HG02571 (cell line): Measurements from ENCODE around the gene CALCA.
"Not testable (repeated sequence)": the region's sequence is repeated elsewhere in the genome, so short reads cannot be mapped to it uniquely, and the experiment has no call there.

Experiments
- ATAC-seq: cut with Tn5 transposase; IDR thresholded peaks from one replicate; pipeline ENCODE4 v1.9.1; 2021; ENCODE audit warnings: mild to moderate bottlenecking, moderate library complexity; ENCODE audit not compliant: unreplicated experiment

The CALCA gene, protein sequence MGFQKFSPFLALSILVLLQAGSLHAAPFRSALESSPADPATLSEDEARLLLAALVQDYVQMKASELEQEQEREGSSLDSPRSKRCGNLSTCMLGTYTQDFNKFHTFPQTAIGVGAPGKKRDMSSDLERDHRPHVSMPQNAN

DNA sequence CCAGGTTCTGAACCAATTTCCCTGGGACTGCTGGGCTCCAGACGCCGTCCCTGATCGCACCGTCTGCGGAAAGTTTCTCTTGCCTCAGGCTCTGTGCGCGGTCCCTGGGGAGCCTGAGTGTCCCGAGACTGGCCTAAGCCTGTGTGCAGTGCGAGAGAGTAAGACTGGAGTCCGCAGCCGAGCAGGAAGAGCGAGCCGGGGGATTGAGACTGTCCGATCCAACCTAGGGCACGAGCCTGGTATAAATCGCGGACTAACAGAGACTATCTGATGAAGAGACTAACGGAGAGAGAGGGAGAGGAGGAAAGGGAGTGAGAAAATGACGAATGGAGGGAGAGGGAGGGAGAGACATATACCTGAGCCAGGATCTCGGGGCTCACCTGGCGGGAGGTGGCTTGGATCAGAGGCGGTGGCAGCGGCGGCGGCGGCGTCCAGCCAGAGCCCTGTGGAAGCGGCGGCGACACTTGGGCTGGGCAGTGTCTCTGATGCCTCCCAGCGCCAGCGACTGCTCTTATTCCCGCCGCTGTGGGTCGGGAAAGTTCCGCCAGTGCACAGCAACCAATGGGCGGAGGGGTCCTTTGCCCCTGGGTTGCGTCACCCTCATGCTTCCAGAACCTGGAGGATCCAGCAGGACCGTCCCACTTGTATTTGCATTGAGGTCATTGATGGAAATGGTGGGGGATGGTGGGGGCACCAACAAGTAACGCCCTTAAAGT lies at the start of gene CALCA:
CALCA (minus strand) TSS at position 487 of the 716 bp plus-strand sequence. CDS start 1,159 bp downstream, outside the sequence.
- ATAC-seq: no peak

DNA sequence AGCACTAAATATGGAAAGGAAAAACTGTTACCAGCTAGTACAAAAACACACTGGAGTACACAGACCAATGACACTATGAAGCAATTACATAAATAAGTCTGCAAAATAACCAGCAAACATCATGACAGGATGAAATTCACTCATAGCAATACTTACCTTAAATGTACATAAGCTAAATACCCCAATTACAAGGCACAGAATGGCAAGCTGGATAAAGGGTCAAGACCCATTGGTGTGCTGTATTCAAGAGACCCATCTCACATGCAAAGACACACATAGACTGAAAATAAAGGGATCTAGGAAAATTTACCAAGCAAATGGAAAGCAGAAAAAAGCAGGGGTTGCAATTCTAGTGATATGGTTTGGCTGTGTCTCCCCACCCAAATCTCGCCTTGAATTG lies 44.0 kb upstream of the CALCA start:
- no peak for ATAC-seq

DNA sequence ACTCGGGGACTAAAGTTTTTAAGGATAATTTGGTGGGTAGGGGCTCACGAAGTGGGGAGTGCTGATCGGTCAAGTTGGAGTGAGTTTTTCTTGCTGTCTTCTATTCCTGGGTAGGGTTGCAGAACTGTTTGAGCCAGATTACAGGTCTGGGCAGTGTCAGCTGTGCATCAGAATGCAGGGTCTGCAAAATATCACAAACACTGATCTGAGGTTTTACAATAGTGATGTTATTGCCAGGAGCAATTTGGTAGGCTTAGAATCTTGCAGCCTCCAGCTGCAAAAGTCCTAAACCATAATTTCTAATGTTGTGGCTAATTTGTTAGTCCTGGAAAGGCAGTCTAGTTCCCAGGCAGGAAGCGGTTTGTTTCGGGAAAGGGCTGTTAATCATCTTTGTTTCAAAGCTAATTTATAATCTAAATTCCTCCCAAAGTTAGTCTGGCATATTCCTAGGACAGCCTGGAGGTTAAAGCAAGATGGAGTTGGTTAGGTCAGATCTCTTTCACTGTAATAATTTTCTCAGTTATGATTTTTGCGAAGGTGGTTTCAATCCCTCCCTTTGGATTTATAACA lies 39.7 kb upstream of the CALCA start:
- no peak for ATAC-seq

DNA sequence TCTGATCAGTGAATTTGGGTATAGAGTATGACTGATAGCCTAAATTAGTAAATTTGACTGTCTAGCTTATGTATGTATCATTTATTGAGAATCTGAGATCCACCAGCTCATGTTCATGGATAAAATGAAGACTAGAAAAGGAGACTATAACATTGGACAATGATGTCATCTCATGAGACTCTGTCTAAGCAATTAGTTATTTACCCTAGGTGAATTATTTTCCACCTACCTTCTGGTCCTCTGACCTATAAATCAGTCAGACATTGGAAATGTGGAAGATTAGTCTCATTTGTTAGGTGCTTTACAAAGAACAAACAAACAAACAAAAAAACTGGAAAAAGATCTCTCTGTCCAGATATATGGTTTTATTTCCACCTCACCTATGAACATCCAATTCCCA lies 38.7 kb upstream of the CALCA start:
- no peak for ATAC-seq

DNA sequence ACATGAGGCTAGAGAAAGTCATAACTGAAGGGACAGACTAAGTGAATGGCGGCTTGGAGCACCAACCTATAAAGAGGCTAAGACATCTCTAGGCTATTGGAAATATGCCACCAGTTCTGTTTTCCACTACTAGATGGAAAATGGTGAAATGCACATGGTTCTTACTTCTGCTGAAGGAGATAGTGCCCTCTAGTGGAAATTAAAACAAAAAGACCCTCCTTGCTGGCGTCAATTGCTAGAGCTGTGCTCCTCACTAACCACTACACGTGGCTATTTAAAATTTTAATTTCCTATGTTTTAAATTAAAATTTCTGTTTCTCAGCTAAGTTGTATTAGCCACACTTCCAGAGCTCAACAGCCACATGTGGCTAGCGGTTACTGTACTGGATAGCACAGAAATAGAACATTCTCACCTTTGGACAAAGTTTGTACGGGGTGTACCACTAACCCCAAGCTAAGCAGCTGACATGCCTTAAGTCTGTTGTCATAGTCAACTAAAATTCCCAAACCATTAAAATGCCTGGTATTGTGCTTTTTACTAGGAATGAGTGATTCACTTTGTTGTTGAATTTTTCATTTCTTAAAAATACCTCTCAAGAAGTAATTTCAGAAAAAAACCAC lies 34.1 kb upstream of the CALCA start:
- no peak for ATAC-seq

DNA sequence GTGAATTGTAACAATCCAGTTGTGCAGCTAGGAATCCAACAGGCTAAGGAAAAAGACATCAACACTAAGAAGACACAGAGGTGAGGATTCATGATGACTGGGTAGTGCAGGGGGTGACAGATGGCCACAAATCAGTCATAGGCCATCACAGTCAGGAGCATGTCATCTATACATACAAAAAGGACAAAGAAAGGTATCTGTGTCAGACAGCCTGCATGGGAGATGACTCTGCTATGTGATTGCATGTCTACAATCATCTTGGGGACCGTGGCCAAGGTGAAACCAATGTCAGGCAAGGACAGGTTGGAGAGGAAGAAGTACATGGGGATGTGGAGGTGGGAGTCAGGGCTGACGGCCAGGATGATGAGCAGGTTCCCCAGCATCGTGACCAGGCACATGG lies 16.0 kb upstream of the CALCA start:
- not testable (repeated sequence) for ATAC-seq

DNA sequence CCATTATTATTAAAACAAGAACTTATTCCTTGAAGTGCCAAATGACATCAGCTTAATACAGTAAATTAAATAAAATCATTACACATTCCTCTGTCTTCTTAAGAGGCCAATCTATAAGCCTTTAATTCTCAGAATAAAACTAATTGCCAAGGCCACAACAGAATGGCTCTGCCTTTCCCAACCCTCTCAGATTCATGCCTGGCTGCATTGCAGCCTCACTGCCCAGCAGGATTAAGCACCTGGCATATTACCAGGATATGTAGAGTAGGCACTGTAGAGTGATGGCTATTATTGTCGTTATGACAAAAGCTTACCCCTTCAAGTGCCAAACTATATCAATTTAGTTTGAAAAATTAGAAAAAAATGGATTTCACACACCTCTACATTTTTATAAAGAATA lies 9.4 kb upstream of the CALCA start:
- ATAC-seq: no peak

DNA sequence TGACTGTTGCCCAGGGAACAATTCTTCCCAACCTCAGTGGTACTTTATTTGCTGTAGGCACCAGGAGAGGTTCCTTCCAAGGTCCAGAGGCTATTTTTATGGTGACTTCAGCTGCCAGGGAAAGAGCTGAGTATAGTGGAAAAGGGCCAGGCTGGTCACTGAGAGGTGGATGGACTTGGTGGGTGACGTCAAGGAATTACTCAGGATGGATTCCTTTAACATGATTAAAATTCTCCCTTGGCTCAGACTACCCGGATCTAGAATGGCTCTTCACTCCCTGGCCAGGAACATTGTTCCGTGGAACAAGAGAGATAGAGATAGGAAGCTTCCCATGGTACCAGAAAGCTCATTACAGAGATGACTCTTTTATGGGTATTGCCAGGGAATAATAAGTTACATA lies 8.7 kb upstream of the CALCA start:
- ATAC-seq: no peak

DNA sequence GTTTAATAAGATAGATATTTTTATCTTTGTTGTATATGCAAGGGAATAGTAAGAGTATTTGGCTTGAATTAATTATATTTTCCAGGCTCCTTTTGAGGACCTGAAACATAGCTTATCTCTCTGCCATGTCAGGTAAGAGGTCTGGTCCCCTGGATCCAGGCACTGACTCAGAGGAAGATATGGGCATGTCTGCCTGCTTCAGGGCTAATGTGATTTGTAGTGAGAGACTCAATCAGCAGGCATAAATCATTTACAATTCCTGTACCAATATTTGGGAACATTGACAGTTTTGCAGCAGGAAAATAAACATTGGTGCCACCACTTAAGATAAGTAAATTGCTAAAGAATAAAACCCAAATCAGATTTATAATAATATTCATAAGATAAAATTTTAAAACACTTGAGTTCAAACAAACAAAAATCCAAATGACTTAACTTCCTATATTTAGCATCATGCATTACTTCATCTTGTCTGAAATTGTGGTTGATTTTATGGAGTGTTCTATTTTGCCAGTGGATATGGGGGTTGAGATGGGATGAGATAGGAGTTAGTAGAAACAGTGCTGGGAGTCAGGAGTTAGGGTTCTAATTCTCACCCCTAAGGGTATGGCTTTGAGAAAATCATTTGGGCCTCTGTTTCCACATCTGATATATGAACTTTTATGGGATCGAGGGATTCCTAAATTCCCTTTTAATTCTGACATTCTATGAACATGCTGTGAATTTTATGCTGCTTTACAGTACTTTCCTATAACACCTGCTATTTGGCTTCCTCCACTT lies 5.1 kb upstream of the CALCA start:
- no peak for ATAC-seq

DNA sequence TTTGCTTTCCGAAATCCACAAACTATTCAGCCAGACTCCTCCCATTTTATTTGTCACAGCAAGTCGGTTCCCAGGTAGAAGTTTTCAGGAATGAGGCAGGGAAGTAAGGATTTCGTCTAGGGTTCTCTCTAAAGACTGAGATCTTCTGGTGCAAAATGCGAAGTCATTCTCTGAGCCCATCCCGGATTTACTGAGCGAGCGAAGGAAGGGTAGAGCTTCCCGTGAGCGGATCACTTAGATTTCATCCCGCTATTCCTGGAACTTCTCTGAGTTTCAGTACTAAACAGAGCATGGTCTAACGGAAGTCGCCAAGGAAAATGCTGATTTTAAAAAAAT lies 3.1 kb upstream of the CALCA start:
- ATAC-seq: no peak

DNA sequence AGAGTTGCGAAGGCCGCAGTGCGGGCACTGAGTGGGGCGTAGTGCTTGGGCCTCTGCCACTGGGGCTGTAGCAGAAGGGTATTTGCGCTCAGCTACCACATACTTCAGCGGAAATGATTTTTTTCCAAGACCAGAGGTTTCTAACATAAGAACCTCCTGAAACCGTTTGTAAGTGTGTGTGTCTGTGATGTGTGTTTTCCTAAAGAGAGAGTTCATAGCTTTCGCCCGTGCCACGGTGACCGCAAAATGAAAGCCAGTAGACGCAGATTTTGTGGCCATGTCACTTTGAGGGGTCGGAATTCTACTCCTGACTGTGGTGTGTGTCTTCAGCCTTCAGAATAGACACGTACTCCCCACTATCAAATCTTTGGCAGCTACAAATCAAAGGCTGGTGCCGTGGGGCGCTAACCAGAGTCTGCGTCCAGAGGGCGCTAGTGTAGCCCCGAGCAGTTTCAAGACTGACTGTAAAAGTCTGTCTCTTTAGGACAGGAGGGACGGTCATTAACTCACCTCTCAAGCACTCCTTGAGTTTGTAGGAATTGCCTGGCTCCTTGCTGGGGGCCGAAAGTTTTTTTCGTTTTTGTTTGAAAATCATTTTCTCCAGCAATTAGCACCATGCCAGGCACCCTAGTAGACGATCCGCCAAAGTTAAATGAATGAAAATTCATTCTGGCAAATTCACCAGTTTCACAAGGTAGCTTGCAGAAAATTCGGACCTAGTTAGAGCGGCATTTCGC lies 2.5 kb upstream of the CALCA start:
- ATAC-seq: no peak

DNA sequence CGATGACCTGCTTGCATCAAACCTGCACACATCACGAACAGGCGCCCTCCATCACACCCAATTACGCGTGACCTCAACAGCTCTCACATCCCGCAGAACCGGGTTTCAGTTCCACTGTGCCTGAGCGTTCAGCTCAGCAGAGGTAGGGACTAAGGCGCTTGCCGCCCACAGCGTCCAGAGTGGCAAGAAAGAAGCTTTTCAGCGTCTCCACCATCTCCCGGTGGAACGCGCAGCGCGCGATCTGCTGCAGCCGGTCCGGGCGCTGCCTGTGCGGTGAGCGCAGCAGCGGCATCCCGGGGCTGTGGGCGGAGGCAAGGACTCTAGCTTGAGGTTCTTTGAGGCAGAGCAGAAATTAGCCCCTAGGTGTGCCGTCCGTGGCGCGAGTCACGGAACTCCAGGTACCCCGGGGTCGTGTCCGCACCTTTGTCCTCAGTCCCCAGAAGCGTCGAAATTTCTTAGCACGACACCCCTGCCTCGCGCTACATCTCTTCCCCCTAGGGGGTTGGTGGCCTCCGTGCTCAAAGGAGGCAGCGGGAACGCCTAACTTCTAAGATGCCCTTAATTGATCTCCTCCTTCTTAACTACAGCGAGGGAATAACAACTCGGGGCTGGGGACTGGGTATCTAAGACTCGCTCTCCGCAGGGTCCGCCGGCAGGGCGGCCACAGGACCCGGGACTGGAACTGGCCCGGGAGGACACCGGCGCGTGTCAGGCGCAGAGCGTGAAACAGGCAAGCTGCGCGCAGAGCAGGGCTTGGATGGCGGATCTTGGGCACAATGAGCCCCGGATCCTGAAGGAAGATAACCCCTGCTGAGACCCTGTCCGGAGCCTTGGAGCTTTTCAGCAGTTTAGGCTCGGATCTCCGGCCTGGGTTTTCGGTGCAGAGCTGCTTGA lies 1.7 kb upstream of the CALCA start:
- ATAC-seq: no peak

DNA sequence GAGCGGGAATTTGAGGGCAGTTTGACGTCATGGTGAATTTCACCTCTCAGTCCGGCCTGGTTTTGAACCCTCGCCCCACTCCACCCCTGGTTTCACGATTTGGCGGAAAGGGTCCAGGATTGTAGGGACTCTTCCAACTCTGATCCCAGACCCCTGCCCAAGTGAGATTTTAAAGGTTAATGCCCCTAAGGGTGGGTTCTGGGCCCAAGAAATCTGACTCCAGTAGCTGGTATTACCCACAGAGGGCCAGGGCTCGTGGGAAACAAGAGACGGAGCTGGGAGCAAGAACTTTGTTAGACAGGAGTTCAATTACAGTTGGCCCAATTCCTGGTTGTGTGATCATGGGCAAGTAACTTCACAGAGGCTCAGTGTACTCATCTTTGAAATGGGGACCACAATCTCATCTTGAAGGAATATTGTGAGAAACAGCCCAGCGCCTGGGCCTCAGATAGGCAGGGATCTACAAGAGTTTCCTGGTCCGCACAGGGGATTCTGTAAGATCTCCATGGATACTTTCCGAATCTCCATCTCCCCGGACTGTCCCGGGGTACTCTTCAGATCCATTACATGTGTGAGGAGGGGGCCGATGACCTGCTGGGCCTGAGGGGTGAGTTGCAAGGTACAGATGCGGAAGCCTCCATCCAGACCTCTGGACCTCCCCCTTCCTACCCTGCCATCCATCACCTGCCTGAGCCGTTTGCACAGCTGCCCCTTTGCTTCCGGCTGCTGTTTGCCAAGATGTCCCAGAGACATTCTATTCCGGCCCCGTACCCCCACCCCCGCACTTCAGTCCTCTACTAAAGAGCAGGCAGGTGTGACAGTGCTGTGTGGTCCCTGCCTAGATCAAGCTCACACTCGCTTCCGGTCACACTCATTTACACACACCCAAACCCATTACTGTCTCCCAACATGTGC lies 687 bp upstream of the CALCA start:
- ATAC-seq: no peak

DNA sequence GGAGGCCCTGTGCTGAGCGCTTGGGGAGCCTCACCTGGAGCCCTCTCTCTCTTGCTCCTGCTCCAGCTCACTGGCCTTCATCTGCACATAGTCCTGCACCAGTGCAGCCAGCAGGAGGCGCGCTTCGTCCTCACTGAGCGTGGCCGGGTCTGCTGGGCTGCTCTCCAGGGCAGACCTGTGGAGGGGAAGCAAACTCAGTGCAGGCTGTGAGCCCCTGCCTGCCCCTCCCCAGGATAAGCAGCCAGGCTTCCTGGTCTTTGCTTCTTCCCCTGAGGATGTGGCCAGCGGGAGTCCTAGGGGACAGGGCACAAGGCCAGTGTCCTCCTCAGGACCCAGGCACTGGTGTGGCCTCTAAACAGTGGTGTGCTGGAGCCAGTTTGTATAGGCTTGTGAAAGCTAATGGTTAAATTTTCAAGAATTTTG lies 2.2 kb downstream of the CALCA start:
- ATAC-seq: no peak

DNA sequence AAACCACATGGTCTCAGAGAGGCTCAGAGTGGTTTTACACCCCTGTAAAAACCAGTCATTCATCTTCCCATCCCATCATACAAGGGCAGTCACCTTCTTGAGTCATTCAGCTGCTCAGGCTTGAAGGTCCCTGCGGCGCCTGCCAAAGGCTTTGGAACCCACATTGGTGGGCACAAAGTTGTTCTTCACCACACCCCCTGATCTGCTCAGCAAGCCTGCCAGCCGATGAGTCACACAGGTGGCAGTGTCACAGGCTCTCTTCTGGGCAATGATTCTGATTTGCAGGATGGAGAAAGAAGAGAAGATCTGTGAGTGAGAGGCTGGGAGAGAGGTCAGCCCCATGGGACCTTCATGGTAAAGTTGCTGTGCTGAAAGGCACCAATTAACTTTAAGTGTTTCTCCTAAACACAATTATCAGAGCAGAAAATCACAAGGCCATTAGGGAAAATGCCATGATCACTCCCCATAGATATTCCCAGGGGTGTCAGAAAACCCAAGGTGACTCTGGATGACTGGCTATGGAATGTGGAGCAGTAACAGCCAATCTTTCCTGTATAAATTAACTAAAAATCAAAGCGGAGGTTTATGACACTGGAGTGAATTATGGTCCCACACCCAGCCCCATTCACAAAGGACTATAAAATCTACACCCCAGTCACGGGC lies 4.4 kb downstream of the CALCA start:
- no peak for ATAC-seq

DNA sequence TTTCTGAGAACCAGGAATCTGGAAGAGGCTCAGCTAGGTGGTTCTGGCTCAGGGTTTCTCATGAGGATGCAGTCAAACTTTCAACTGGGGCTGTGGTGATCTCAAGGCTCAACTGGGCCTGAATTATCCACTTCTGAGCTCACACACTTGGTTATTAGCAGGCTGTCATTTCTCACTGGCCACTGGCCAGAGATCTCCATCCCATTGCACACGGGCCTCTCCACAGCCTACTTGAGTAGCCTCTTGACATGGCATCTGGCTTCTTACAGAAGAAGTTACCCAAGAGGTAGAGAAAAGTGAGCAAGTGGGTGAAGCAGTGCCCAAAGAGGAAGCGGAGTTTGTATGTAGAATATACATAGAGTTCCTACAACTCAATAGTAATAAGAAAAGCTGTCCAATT lies 16.0 kb downstream of the CALCA start:
- ATAC-seq: no peak

DNA sequence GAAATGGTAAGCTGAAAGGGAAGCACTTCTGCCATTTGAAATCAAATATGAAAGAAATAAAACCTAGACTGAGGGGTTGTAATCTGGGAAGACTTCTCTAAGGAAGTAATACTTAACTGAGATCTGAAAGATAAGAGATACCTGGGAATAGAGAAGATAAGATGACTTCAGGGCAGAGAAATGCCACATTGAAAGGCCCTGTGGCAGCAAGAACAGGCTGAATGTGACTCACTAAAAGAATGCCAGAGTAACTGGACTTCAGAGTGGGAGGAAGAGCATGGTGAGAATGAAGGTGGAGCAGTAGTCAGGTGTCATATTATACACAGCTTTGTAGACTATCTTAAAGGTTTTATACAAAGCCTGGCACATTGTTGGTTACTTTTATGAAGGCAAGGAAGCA lies 17.6 kb downstream of the CALCA start:
- ATAC-seq: no peak

DNA sequence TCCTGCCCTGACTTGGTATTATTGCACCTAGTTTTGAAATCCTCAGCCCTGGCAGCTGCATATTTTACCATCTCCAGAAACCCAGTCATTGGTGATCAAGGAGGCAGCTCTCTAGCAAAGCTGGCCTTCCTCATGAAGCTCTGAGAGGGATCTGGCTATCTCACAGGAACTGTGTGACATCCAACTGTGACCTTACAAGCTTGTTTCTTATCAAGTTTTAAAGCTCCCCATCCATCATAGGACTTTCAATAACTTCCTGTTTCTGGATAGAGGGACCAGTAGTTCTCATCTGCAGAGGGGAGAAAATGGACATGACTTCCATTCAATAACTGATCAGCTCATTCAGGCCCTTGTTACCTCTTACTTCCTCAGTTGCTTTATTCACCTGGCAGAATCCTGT lies 18.2 kb downstream of the CALCA start:
- ATAC-seq: no peak
